ENCODE results near the gene FBXO15.
A peak's percentile ranks its signal among the peaks of the same experiment; 100 is the strongest.

The FBXO15 gene

GRCh38 chr18:74113711-74114110 lies 33.9 kb downstream of the FBXO15 start:
- no peak for DNase-seq (ENCODE audit: low read depth)

GRCh38 chr18:74110976-74111375 lies 36.7 kb downstream of the FBXO15 start:
- no peak for DNase-seq (ENCODE audit: low read depth)

- DNase-seq (ENCODE audit: low read depth) = no peak
Measured at GRCh38 chr18:74110149-74110548, 37.5 kb downstream of the FBXO15 start.

- DNase-seq (ENCODE audit: low read depth) = no peak
Measured at GRCh38 chr18:74108460-74108859, 39.2 kb downstream of the FBXO15 start.

DNA sequence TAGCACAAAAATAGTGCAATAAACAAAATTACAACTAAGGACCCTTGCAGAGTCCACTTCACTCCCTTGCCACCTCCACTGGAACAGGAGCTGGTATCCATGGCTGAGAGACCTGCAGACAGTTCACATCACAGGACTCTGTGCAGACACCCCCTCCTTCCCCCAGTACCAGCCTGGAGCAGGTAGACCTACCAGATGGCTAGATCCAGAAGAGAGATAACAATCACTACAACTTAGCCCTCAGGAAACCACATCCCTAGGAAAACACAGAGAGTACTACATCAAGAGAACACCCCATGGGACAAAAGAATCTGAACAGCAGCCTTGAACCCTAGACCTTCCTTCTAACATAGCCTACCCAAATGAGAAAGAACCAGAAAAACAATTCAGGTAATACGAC lies 49.8 kb downstream of the FBXO15 start:
- DNase-seq (ENCODE audit: low read depth) = no peak

- no peak for DNase-seq (ENCODE audit: low read depth)
Measured at GRCh38 chr18:74092922-74093321, 54.7 kb downstream of the FBXO15 start.

GRCh38 chr18:74084184-74084855 lies 63.3 kb downstream of the FBXO15 start:
- DNase-seq (ENCODE audit: low read depth) = no peak

GRCh38 chr18:74083557-74083952 lies 64.1 kb downstream of the FBXO15 start:
- no peak for DNase-seq (ENCODE audit: low read depth)

GRCh38 chr18:74082742-74083556 lies 64.7 kb downstream of the FBXO15 start:
- DNase-seq (ENCODE audit: low read depth) = no peak

DNA sequence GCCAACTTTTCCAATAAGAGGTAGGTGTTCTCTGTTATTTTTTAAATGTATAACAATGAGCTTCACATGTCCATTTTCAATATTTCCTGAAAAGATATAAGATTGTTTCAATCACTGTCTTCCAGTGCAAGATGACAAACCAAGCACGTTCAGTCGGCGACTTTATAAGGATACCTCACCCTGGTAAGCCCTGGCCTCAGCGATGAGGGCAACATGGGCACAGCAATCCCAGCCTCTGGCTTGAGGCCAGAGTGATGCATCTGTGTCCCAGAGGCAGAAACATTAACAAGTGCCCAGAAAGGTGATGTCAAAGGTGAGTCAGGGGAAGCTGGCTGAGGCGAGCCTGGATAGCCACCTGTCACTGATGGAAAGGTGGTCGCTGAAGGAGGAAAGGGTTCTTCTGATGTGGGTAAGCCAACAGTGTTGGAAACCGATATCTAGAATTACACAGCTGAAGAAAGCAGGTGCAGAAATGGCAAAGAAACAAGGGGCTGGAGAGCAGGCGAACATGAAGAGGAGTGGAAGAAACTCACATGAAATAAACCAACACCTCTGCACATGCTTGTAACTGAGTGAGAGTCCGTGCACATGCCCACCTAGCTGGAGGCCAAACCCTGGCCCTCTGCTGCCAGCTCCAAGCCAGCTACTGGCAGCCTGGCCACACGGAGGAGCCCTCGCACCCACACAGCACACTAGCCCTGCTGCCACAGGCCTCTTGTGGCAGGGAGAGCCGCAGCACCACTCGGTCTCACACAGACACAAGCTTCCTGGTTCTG lies 65.5 kb downstream of the FBXO15 start:
- DNase-seq (ENCODE audit: low read depth) = peak; percentile 24

- DNase-seq (ENCODE audit: low read depth) = no peak
Measured at GRCh38 chr18:74078257-74078656, 69.4 kb downstream of the FBXO15 start.

- no peak for DNase-seq (ENCODE audit: low read depth)
Measured at GRCh38 chr18:74074668-74075564, 72.7 kb downstream of the FBXO15 start.

GRCh38 chr18:74073957-74074667 lies 73.5 kb downstream of the FBXO15 start:
- DNase-seq (ENCODE audit: low read depth) = no peak

DNA sequence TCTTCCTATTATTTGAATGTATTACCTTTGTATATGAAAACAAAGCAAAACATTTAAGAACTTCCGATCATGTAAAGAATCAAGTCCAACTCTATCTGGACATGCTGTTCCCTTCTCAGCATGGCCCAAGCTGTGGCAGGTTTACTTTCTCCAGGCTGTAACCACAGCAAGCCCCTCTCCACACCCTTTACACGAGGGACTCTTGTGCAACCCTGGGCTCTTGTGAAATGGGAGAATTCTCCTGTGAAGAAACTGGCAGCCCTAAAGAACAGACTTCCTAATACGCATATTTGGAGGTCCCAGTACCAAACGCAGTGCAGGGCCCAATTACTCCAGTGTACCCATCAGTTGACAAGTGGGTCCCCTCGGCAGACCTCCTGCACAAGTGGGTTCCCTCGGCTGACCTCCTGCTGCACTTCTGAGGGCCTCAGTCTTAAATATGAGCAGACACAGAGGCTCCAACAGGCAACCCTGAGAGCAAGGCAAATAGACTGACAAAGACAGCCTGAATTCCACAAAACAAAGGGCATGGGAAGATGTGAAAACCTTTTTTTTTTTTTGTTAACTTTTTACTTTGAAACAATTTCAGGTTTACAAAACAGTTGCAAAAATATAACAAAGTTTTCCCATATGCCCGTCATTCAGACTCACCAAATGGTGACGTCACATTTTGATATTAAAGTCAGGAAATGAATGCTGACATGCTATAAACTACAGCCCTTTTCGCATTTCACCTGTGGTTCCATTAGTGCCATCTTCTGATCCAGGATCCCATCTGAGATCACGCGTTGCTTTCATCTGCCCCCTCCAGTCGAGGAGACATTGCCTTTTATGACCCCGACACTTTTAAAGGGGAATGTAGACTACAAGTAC lies 78.2 kb downstream of the FBXO15 start:
- no peak for DNase-seq (ENCODE audit: low read depth)

DNA sequence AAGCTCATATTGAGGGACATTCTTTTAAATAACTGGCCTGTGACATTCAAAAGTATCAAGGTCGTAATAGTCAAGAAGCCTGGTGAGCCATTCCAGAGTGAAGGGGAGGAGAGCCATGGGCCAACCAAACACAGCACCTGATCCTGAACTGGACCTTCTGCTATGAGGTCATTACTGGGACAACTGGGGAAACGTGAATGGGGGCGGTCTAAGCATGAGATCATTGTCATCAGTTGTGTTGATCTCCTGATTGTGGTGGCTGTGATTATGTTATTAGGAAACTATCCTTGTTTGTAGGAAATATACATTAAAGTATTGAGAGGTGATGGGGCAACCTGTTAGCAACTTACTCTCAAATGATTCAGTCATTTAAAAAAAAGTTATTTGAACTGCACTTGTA lies 79.3 kb downstream of the FBXO15 start:
- no peak for DNase-seq (ENCODE audit: low read depth)

DNA sequence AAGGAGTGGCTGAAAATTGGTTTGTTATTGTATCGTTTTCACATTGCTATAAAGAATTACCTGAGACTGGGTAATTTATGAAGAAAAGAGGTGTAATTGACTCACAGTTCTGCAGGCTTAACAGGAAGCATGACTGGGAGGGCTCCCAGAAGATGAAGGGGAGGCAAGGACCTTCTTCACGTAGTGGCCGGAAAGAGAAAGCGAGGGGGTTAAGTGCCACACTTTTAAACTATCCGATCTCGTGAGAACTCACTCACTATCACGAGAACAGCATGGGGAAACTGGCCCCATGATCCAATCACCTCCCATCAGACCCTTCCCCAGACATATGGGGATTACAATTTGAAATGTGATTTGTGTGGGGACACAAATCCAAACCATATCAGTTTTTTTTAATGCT lies 81.6 kb downstream of the FBXO15 start:
- no peak for DNase-seq (ENCODE audit: low read depth)

DNA sequence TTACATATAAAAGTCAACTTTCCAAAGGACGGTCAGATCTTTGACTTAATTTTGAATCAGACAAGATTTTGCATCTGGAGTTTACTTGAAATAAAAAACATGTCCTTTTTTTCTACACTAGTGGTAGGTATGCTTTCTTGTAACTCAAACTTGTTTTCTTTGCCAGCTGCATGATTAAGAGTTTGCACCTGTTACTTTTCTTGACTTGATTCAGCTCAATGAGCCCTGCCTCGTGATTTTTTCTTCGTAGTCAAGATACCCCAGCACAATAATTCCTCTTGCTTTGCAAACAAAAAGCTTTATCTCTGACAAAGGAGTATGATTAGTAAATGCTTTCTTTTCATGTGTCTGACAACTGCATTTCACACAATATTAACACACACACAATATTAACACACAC lies 82.3 kb downstream of the FBXO15 start:
- DNase-seq (ENCODE audit: low read depth) = no peak

- no peak for DNase-seq (ENCODE audit: low read depth)
Measured at GRCh38 chr18:74064510-74064909, 83.1 kb downstream of the FBXO15 start.

- no peak for DNase-seq (ENCODE audit: low read depth)
Measured at GRCh38 chr18:74063557-74063956, 84.1 kb downstream of the FBXO15 start.

DNA sequence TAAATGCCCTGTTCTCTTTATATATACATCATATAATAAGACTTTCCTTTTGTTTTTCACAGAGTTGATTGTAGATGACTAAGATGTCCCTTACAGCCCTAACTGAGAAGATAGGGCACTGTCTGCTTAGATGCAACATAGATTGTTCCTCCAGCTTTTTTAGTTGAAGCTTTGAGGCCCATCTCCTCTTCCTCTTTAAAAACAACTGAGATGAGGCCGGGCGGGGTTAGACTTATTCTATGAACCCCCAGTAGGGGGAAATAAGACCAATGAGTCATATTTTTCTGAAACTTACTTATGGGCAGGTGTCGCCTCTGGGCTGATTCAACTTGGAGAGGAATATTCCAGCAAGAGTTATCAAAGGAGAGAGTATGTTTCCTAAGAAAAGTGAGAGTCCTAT lies 84.6 kb downstream of the FBXO15 start:
- no peak for DNase-seq (ENCODE audit: low read depth)

All from stromal cell of bone marrow (primary cell).